HCT116 (cell line): ENCODE measurements around the gene LCP1. TPM values are rescaled to one million over a fixed set of nuclear protein-coding genes. Genes with fewer than 3 reads are reported as not detected.

ENCODE experiments used
- ATAC-seq: fragments of 200-7000 bp; cut with Tn5 transposase; 2 replicates; pipeline ENCODE4 v1.9.1; 2020; ENCODE audit warnings: mild to moderate bottlenecking, moderate library complexity
- BruUV-seq: library from RNA; stranded (reverse); fragments of 400-500 nt; replicated peaks from 2 replicates; lab custom pipeline; 2021; lab: Mats Ljungman, UMichigan
- CTCF ChIA-PET: fragments of 300-600 bp; sonication (Branson Sonifier 250); formaldehyde crosslinking; loops from one replicate; lab custom pipeline; 2021; ENCODE audit warnings: antibody characterized with exemption; lab: Charles Lee
- POLR2A ChIA-PET: fragments of 300-600, 350-600 bp; sonication (Branson Sonifier 250); formaldehyde crosslinking; loops from one replicate; lab custom pipeline; 2021; ENCODE audit warnings: antibody characterized with exemption; lab: Charles Lee
- RAD21 ChIA-PET, 2 experiments: fragments of 300-600 bp; sonication (Branson Sonifier 250); formaldehyde crosslinking; loops; one replicate each; lab custom pipeline; 2023; ENCODE audit warnings: low total read pairs in 2 of 2; ENCODE audit not compliant: uncharacterized antibody in 2 of 2, unreplicated experiment in 2 of 2, low non-redundant PET in 1 of 2; lab: Charles Lee
- DNase-seq: peaks from one replicate; pipeline ENCODE4 v3.0.0-alpha.2; 2010; ENCODE audit warnings: low read depth, low spot score
- H2AFZ ChIP-seq: fragments of 200-600 bp; shearing (Covaris generic), sonication (generic); 2 replicates; pipeline ENCODE4 v1.6.1; 2017; ENCODE audit warnings: low read depth, mixed run types, mixed read lengths, antibody characterized with exemption, low read length; ENCODE audit not compliant: poor library complexity, severe bottlenecking
- H3K27ac ChIP-seq: 2 replicates; pipeline ENCODE4 v1.5.1; 2012; ENCODE audit warnings: low read depth, low read length
- H3K27me3 ChIP-seq: fragments of 200-600 bp; sonication (generic); 2 replicates; pipeline ENCODE4 v1.6.1; 2016; ENCODE audit warnings: mixed run types, low read length, mixed read lengths; ENCODE audit not compliant: insufficient read depth
- H3K36me3 ChIP-seq, 2 experiments: fragments of 200-500 bp in 1 of 2; fragments of 200-600 bp in 1 of 2; sonication (Bioruptor generic) in 1 of 2; sonication (generic) in 1 of 2; 2 replicates each; pipeline versions ENCODE4 v1.5.1 to v1.6.1; 2014 to 2016; ENCODE audit warnings: low read length in 2 of 2, inconsistent platforms in 1 of 2, mixed read lengths in 1 of 2, mixed run types in 1 of 2; ENCODE audit not compliant: insufficient read depth in 2 of 2, control insufficient read depth in 1 of 2
- H3K4me1 ChIP-seq, 2 experiments: fragments of 200-600 bp in 1 of 2; sonication (generic) in 1 of 2; 2 replicates each; pipeline versions ENCODE4 v1.5.1 to v1.6.1; 2012 to 2017; ENCODE audit warnings: low read length in 2 of 2, inconsistent platforms in 1 of 2, mild to moderate bottlenecking in 1 of 2, mixed read lengths in 1 of 2, mixed run types in 1 of 2, moderate library complexity in 1 of 2; ENCODE audit not compliant: insufficient read depth in 2 of 2, control insufficient read depth in 1 of 2
- H3K4me2 ChIP-seq: fragments of 200-600 bp; sonication (generic); 2 replicates; pipeline ENCODE4 v1.6.1; 2017; ENCODE audit warnings: mixed run types, low read length, mixed read lengths
- H3K4me3 ChIP-seq, 2 experiments: fragments of 200-600 bp in 1 of 2; sonication (generic) in 1 of 2; replicated peaks in 1 of 2; 2 replicates each; pipeline ENCODE4 v1.5.1; 2011 to 2016; ENCODE audit warnings: low read length in 2 of 2, control low read depth in 1 of 2, low read depth in 1 of 2, mild to moderate bottlenecking in 1 of 2, mixed read lengths in 1 of 2, mixed run types in 1 of 2
- H3K79me2 ChIP-seq: fragments of 200-600 bp; sonication (generic); 2 replicates; pipeline ENCODE4 v1.6.1; 2017; ENCODE audit warnings: mild to moderate bottlenecking, mixed run types, low read length, moderate library complexity, mixed read lengths; ENCODE audit not compliant: insufficient read depth
- H3K9ac ChIP-seq: fragments of 200-600 bp; sonication (generic); 2 replicates; pipeline ENCODE4 v1.6.1; 2016; ENCODE audit warnings: low read length, mixed read lengths
- H3K9me2 ChIP-seq: fragments of 200-600 bp; sonication (generic), shearing (Covaris generic); 2 replicates; pipeline ENCODE4 v1.6.1; 2017; ENCODE audit warnings: mixed run types, mild to moderate bottlenecking, moderate library complexity; ENCODE audit not compliant: insufficient read depth
- H3K9me3 ChIP-seq, 2 experiments: fragments of 200-500 bp in 1 of 2; fragments of 200-600 bp in 1 of 2; sonication (Bioruptor generic) in 1 of 2; sonication (generic) in 1 of 2; 2 replicates each; pipeline ENCODE4 v1.6.1; 2014 to 2017; ENCODE audit warnings: low read length in 2 of 2, mixed read lengths in 2 of 2, inconsistent platforms in 1 of 2, low read depth in 1 of 2, mild to moderate bottlenecking in 1 of 2, mixed run types in 1 of 2, moderate library complexity in 1 of 2; ENCODE audit not compliant: control insufficient read depth in 1 of 2, insufficient read depth in 1 of 2
- H4K20me1 ChIP-seq: fragments of 200-600 bp; sonication (generic), shearing (Covaris generic); 2 replicates; pipeline ENCODE4 v1.6.1; 2017; ENCODE audit warnings: mixed run types, mild to moderate bottlenecking, moderate library complexity; ENCODE audit not compliant: insufficient read depth
- CBX3 ChIP-seq: IDR thresholded peaks from 2 replicates; pipeline ENCODE4 v1.6.1; 2012; ENCODE audit warnings: low read depth
- EZH2 ChIP-seq: fragments of 200-600 bp; sonication (generic); IDR thresholded peaks from 2 replicates; pipeline ENCODE4 v1.6.1; 2017; ENCODE audit warnings: antibody characterized with exemption, mixed run types
- REST ChIP-seq: IDR thresholded peaks from 2 replicates; pipeline ENCODE4 v1.6.1; 2012; ENCODE audit warnings: low read depth
- ZFX ChIP-seq: fragments of 450-650 bp; IDR thresholded peaks from 2 replicates; pipeline ENCODE4 v1.6.1; 2017
- intact Hi-C: fragments of 100-400 bp; cut with micrococcal nuclease; formaldehyde crosslinking; loops from 2 replicates; pipeline ENCODE4 v1.10.0; 2022
- total RNA-seq: library from RNA; stranded (reverse); gene quantifications from one replicate; pipeline ENCODE4 v1.2.1, GENCODE V29; 2021; ENCODE audit not compliant: unreplicated experiment
- TF ChIP-seq, protein P1 (sequence below), 3 experiments: fragments of 200-600 bp in 1 of 3; sonication (generic) in 1 of 3; IDR thresholded peaks in 2 of 3; conservative IDR thresholded peaks in 1 of 3; 2 replicates each; pipeline ENCODE4 v1.5.1; 2012 to 2017; ENCODE audit warnings: low read depth in 2 of 3, low read length in 2 of 3, antibody characterized with exemption in 1 of 3, borderline replicate concordance in 1 of 3, control low read depth in 1 of 3, mild to moderate bottlenecking in 1 of 3, mixed read lengths in 1 of 3, mixed run types in 1 of 3, moderate library complexity in 1 of 3; ENCODE audit not compliant: insufficient read depth in 1 of 3

Gene LCP1
- total RNA-seq, 1 experiment from 2014 or later: 2.2 TPM

- TF ChIP-seq CBX3 (no peak), EZH2 (no peak), ZFX (no peak)
Measured at GRCh38 chr13:46160065-46160464, 21.9 kb downstream of the LCP1 start (continued).

DNA sequence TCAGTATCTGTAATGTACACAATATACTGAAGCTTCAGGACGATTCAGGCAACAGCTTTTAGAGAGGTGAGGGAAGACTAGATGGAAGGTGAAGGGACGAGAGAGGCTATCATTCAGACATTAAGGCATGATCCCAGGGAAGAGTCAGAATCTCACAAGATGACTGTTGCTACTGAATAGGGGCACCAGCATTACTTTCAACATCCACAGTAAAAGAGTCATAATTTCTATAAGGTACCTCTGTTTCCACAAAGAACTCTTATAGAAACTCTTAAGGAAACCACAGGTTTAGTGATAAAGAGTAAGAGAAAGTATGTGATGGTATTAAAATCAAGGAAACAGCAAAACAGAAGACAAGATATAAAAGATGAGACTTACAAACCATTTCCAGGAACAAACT lies 23.0 kb downstream of the LCP1 start:
- no peaks in the 10 kb centered on the region for H3K9me3 ChIP-seq
- H3K27ac ChIP-seq: no peak overlapping the region
- no peaks in the 10 kb centered on the region for H3K9me2 ChIP-seq
- intact Hi-C loops: no loop called here
- H3K27me3 ChIP-seq: peaks cover 6% of the 10 kb centered on the region; the same call in 1 of the 2 replicates
- DNase-seq (no peak), ATAC-seq (no peak)
- H3K9ac ChIP-seq: no peak overlapping the region
- ChIA-PET CTCF (interaction anchor here (1.5 to 2.8 kb wide), 6 partner anchors 9 to 818 kb away, joined by 3 to 37 read pairs (median 12); partner anchors contain the start of gene TPT1), RAD21 (no interaction called here), POLR2A (no interaction called here)
- no peaks in the 10 kb centered on the region for H3K79me2 ChIP-seq
- no peaks in the 10 kb centered on the region for H3K4me1 ChIP-seq
- TF ChIP-seq REST (no peak), CBX3 (no peak)
- TF ChIP-seq, protein P1, sequence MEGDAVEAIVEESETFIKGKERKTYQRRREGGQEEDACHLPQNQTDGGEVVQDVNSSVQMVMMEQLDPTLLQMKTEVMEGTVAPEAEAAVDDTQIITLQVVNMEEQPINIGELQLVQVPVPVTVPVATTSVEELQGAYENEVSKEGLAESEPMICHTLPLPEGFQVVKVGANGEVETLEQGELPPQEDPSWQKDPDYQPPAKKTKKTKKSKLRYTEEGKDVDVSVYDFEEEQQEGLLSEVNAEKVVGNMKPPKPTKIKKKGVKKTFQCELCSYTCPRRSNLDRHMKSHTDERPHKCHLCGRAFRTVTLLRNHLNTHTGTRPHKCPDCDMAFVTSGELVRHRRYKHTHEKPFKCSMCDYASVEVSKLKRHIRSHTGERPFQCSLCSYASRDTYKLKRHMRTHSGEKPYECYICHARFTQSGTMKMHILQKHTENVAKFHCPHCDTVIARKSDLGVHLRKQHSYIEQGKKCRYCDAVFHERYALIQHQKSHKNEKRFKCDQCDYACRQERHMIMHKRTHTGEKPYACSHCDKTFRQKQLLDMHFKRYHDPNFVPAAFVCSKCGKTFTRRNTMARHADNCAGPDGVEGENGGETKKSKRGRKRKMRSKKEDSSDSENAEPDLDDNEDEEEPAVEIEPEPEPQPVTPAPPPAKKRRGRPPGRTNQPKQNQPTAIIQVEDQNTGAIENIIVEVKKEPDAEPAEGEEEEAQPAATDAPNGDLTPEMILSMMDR (IDR thresholded peaks at IDR 0.05 in 2 of 3, conservative IDR thresholded peaks at IDR 0.05 in 1 of 3; ENCODE audit: borderline replicate concordance in 1 of 3, insufficient read depth in 1 of 3, low read depth in 2 of 3, low read length in 2 of 3): no peak
- H3K4me3 ChIP-seq: no peak overlapping the region
- no TSS peak for BruUV-seq
- no peaks in the 10 kb centered on the region for H4K20me1 ChIP-seq
- no peak overlapping the region for H3K4me2 ChIP-seq
- H3K36me3 ChIP-seq: no peaks in the 10 kb centered on the region
- H2AFZ ChIP-seq: no peak overlapping the region
